ENCODE data around the gene TRIB2.
A peak's percentile ranks its signal among the peaks of the same experiment; 100 is the strongest.

The TRIB2 gene

DNA sequence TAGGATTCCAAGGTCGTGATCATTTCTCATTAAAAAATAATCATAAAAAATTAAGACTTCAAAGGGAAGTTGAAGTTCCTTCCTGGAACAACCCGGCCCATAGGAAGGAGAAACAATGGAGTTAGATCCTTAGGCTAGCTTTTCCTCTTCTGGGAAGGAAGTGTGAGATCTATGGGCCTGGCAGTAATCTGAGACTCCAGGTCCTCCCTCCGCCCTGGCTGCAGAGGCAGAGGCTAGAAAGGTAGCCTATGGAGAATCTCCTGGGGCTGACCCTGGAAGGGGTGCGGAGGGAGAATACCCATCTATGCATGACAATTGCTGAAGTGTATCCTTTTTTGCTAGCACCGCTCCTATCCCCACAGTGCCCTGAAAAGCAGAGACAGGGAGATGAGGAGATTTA is 37.9 kb downstream of the TRIB2 start:
- no peak for DNase-seq

DNA sequence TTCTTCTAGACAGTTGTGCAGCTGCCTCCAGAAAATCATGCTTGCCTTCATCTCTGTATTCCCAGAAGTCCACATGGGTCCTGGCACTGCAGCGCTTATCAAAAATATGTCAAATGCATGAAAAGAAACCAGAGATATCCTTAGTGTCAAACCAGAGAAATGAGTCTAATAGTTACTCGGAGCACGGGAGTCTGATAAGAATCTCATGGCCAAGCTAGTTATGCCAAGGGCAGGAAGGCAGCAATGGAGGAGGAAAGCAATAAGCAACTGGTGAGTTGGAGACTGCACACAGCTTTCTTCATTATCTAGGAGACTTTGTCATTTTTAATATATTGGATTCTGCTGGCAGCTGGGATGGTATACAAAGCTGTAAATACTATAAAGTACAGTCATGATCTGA is 38.6 kb downstream of the TRIB2 start:
- no peak for DNase-seq

DNA sequence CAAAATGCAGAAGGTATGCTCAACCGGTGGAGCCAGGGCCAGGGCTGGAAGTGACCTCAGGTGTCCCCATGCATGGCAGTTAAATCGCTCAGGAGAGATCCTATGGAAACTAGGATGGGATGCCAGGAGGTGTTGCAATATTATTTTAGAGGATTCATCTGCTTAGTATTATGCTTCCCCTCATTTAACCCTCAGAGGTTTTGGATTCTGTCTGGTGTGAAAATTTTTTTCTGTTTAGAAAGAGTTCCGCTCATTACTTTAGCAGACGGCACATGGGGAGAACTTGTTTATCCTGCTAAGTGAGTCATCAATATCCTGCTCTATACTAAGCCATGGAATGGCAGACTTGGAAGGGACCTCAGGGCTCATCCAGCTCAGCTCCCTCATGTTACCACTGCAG is 42.5 kb downstream of the TRIB2 start:
- DNase-seq = no peak

DNA sequence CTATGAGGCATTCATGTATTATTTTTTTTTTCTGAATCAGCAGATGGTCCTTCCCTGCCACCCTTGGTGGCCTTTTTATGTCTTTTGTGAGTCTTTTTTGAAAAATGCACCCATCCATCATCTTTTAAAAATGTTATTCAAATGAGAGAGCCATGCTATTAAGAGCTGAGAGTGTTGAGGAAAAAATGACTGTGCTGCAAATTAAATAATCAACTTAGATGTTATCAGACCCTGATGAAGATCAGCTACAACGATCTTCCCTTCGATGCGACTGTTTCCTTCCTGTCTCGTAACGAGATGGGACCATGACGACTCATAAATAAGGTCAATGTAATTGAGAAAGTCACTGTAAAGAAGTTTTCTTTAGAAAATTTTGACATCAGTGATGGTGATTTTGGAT is 44.4 kb downstream of the TRIB2 start:
- DNase-seq = no peak

DNA sequence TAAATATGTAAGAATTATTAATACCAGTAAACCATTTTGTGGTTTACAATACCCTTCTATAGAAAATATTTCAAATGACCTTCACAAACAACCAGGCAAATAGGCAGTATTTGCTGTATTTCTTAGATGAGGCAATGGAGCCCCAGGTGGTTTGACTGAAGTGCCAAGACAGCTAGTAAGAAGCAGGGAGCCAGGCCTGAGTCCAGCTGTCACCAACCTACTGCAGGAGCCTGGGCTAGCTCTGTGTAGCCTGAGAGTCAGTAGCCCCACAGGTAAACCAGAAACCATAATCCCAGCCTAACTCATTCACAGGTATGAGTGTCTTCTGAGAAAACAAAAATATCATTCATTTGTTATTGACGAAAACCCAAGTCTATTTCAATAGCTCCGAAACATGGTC is 45.6 kb downstream of the TRIB2 start:
- DNase-seq = no peak

DNA sequence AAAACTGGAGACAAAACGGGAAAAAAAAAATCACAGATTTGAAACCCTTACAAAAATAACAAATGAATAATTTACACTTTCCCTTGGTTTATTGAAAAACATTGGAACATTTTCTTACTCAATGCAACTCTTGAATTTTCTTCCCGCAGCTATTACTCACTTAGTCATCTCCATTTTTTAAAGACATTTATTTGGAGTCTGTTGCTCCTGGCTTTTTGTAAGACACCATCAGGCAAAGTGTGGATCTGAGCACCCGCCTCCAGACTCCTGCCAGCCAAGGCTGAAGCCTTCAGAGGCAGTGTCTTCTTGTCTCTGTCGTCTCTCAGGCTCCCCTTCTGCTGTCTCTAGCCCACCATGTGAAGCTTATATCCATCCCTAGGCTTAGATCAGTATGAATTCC is 46.2 kb downstream of the TRIB2 start:
- DNase-seq = no peak

DNA sequence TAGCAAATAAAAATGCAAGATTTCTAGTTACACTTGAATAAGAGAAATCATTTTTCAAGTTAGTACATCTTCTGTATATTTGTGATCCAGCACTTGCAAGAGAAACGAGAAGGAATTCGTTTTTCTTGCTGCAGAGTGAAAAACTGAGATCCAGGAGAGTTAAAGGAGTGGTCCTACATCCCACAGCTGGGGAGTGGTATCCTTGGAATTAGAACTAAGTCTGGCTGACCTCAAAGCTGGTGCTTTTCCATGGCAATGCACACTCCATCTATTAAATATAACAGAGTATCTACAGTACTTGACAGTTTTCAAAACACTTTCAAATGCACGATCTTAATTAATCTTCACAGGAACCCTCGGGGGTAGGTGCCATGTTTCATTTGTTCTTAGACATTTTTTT is 46.8 kb downstream of the TRIB2 start:
- no peak for DNase-seq

DNA sequence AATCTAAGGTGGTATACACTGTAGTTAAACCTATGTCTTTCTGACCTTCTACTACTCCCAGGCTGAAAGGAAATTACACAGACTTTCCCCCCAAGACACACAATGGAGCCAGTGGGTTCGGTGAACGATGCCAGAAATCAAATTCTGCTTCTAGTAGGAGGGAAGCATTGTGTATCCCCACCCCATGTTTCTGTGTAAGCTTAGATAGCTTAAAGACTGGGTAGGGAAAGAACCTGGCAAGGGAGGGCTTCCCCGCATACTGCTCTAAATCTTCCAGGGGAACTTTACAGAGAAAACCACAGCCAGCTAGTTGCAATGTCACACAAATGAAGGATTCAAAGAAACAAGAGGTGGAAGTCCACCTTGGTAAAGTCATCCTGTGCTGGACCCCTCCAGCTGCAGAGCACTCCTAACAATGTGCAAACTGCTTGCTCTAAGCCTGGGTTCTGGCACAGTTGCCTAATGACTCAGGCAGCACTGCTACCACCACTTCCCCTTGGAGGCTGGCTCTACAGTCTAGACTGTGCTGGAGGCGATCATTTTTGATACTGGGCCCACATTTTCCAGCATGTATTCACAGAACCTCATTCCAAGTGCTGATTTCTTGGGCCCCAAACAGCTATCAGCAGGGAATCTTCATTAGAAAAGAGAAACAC is 47.5 kb downstream of the TRIB2 start:
- DNase-seq = no peak

DNA sequence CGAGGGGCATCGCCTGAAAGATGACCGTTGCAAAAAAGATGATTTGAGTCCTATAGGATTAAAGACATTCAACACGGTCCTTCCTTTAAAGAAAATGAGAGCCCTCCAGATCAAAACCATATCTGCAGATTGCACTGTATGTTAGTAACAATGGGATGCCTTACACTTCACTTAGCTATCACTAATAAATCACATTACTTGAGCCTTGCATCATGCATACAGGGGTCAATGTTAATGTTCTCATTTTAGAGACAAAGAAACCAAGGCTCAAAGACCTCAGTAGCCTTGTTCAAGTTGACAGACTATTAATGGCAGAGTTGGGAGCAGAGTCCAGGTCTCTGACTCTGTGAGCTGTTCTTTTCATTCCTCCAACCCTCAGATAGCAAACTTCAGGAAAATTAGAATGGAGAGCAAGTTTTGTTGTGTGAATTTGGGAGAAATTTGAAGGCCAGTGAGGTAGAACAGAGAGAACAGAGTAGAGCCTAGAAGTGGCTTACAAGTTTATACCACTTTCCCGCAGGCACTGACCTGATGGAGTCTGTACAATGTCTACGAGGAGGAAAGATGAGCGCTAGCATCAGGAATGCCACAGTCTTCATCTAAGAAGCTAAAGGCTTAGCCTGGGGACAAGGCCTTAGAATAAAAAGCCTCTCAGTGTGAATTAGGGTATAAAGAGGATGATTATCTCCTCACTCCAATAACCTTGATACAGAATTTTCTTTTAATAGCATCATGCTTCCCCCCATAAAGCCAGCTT is 48.3 kb downstream of the TRIB2 start:
- no peak for DNase-seq

DNA sequence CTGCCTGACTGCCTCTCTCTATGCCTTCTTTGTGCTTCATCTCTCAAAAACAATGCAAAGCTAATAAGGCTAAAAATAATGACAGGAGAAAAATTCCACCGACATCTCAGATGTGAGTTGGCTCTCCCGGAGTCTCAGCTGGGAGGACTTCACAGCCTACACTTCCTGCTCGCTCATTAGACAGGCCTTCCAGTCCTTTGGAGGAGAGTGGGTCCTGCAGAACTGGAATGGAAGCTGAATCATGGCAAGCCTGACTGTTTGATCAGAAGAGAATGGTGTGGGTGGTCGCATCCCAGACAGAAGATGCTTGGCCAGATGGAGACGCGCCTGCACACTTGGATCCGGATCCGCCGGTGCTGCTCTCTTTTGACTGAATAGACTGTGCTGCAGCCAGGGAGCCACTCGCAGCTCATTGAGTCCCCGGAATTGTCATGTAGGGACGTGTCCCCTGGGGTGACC is 49.7 kb downstream of the TRIB2 start:
- no peak for DNase-seq

DNA sequence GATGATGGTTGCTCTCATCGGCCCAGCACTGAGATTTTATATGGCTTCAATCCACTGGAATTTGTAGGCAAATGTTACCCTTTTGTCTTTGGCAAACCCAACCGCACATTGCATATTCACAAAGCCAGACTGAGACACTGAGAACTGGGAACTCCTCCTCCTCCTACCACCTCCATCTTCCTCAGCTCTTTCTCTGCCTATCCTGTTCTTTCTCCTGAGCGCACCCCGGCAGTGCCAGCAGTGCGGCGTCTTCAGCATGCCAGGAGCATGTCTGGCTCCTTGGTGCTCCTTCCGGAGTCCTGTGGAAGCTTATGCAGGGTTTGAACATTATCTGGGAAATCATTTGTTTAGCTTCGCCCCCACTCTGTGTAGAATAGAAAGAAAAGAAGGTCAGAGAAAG is 50.8 kb downstream of the TRIB2 start:
- peak; percentile 10 to 76 for DNase-seq

DNA sequence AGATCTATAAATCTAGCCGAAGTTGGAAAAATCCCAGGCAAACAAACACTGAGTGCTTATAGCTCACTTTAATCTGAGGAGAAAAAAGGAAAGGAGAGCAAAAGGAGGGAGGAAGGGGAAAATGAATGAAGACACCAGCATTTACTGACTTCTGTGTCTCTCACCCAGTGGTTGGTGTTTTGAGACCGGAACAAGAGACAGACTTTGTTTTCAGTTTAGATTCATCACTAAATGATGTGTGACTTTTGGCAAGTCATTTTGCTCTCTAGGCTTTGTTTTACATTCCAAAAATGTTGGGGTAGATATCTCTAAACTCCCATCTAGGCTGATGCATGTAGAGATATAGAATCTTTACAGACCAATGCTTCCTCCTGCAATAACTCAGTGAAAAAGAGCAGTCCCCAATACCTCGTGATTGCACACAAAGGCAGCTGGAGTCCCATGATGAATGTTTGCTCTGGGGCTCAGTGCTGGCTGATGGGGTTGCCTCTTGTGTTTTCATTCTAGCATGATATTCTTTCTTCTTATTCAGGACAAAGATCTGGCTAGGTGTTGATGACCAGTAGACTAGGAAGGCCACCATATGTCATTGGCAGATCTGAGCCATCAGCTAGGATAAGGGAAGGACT is 51.4 kb downstream of the TRIB2 start:
- no peak for DNase-seq

DNA sequence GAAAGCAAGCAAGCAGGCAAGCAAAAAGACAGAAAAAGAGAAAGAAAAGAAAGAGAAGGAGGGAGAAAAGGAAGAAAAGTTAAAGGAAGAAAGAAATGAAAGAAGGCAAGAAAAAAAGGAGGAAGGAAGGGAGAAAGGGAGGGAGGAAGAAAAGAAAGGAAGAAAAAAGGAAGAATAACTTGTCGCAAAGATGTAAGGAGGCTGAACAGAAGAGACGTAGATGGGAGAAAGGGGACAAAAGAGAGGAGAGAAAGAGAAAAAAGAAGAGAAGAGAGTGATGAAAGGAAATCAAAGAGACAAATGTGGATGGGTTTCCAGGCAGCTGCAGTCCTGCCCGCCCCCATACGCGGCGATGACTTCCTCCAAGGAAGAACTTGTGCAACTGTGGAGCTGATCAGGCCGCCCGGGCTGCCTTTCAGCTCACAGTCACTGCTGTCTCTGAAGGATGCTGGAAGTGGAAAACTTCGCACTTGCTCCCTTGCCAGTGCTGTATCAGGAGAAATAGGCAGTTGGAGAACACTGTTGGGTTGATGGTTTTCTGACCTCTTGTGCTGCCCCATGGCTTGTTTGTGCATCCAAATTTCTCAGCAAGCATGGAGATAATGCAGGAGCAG is 52.9 kb downstream of the TRIB2 start:
- no peak for DNase-seq

DNA sequence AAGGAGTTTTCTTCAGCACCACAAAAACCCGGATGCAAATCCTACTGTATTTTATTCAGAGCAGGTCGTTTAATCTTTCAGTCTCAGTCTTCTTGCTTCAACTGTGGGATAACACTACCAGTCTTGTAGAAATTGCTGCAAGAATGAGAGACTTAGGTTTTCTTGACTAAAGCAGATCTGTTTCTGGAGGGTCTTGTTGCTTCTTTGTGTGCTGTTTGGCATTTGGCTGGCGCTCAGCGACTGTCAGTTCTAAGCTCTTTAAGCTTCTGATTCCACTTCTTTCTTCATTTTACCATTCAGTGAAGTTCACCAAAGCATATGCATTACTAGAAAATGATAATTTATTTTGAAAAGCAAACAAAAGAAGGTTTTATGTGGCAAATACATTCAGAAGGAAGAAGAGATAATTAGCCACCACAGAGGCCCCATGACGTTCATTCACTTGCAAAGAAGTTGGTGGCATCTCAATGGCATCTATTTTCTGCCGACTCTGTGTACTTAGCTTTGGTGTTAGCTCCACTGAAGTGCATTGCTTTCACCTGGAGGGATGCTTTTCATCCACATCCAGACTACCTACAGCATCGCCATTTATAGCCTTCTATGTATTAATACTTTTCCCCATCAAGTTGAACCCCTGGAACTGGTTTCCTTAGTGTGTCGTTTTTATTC is 53.7 kb downstream of the TRIB2 start:
- DNase-seq = no peak

DNA sequence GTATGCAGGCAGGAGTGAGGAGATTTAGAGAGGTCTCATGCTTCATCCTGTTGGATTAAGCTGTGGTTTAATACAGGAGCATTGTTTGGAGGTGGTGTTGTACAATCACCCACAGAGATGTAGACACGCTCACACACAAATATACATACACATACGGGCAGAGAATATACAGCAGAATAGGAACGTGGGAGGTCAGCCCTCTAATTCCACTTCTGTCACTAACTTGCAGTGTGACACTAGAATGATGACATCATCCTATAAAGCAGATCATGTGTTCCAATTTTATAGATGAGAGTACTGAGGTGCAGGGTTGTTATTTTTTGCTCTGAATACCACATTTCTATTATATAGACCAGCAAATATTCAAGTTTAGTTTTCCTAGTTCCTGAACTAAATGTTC is 54.4 kb downstream of the TRIB2 start:
- no peak for DNase-seq

DNA sequence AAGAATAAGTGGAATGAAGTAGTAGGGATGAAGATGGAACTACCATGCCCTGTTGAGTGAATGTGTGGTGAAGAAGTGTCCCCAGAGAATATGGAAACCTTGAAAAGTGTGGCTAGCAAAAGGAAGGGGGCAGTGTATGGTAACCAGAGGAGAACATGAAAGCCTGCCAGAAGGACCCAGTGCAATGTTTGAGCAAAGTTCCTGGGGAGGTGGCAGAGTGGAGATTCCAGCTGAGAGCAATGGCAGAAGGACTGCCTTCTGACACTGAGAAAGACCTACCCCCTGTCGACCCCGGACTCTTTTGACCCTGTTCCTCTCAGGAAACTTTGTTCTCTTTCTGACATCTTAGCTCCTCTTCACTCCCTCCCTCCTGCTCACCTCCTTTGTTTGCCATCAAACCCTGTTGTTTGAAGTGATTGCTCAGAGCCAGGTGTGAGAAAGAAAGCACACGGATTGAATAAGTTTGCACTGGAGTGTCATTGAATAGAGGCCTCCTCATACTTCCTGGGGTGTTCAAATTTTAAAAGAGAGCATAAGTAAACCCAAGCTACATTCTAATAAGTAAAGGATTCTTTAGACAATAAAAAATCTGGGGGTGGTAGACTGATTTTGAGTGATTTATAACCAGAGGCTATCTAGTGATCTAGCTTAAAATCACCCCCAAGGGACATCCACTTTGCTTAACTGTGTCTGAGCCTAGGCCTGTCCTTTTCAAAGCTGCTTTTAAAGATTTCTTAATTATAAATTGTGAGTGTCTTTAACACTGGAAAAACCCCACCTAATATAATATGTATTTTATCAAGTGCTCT is 57.1 kb downstream of the TRIB2 start:
- DNase-seq = no peak

DNA sequence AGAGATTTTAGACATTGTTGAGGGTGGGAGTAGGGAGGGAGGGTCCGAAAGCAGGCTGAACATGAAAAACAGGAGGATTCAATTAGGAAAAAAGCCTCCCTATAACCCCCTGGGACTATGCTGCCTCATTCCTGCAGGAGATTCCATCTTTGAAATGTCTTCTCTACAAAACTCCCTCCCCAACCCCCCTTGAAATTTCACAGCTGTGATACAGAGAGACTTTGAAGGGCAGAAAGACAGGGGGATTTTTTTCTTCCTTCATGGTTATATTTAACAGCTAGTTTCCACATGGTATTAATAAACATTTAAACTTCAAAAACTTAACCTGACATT is 57.6 kb downstream of the TRIB2 start:
- no peak for DNase-seq

DNA sequence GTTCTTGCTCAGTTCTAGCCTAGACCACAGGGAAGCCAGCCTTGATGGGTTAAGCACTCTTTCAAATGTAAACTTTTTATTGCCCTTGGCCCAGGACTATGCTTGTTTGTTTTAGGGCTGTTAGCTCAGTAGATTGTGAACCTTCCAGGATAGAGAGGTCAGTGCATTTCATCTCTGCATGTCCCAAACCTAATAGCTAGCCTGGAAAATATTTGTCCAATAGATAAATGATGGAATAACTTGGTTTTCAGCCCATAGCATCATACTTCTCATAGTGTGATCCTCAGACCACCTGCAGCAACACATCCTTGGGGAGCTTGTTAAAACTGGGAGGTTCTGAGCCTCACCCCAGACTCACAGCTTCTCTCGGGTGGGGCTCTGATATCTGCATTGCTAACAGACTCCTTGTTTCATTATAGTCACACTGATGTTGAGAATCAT is 59.8 kb downstream of the TRIB2 start:
- DNase-seq = no peak

DNA sequence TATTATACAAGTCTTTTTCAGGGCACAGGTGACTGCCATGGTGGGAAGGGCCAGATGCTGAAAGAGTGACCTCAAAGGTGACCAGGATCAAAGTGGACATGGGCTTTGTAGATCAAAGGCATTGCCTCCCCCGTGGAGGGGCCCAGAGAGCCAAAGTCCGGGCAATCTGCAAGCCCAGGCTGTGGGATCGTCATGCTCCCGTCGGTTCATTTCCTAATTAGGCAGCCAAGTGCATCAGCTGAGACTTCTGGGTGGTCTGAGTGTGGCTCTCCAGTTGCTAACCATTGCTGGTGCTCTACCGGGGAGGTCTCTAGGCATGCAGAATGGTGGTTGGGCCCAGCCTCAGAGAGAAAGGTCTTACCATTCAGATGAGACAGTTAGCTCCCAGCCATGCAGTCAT is 61.6 kb downstream of the TRIB2 start:
- no peak for DNase-seq

DNA sequence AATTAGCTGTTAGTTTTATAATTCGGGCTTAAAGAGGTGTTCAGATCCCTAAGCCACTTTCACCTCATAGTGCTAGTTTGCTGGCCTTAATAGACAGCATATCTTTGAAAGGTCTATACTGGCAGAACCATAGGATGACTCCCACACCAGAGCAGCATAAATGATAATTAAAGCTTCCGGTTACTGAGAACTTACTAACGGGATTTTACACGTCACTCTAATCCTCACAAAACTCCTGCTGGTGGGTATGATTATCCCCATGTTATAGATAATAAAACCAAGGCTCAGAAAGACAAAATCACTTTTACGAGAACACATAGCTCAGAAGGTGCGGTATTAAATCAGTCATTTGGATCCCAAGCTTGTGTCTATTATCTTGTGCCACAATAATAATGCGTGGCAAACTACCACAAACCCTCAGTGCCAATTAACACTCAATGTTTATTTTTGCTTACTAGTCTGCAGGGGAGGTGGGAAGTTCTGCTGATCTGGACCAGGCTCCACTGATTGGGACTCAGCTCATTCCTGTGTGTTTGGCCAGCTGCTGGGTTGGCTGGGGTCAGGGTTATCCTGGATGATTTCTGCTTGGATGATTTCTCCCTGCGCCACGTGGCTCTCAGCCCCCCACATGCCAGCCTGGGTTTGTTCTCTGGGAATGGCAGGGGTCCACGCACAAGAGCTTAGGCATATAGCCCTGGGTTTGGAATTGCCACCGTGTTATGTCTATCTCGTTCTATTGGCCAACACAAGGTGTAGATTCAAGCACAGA is 62.3 kb downstream of the TRIB2 start:
- no peak for DNase-seq

DNA sequence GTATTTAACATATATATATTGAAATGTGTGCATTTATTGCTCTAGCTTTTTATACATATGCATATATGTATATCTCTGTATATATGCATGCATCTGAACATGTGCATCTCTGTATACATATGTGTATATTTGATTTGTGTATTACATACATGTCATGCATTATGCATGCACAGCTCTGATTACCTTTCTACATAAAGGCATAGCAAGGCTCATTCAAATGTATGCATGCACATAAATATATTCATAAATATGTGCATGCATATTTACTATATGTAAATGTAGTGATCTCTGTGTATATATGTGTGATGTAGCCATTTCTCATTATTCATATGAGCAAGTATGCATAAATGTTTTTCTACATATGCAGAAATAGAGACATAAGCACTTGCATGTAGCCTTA is 64.6 kb downstream of the TRIB2 start:
- no peak for DNase-seq

Measured in NCI-H526 (cell line).